GM23338 (cell line): Measurements from ENCODE around the gene RABGAP1L. TPM values are rescaled to one million over a fixed set of nuclear protein-coding genes. Genes with fewer than 3 reads are reported as not detected.

Experiments used
- ATAC-seq: fragments of 200-7000 bp; cut with Tn5 transposase; 3 replicates; pipeline ENCODE4 v1.9.1; 2020
- DNase-seq: peaks from one replicate; pipeline ENCODE4 v3.0.0-alpha.2; 2015; ENCODE audit warnings: low spot score
- H2AFZ ChIP-seq: fragments of 200-600 bp; sonication (generic); 2 replicates; pipeline ENCODE4 v1.8.0; 2016; ENCODE audit warnings: antibody characterized with exemption, mild to moderate bottlenecking, moderate library complexity
- H3F3A ChIP-seq: fragments of 200-600 bp; sonication (generic); replicated peaks from 2 replicates; pipeline ENCODE4 v1.8.0; 2017; ENCODE audit warnings: antibody characterized with exemption, mixed run types, low read depth
- H3K27ac ChIP-seq: fragments of 200-600 bp; sonication (generic); 2 replicates; pipeline ENCODE4 v1.6.1; 2016; ENCODE audit warnings: low read depth
- H3K27me3 ChIP-seq: fragments of 200-600 bp; sonication (generic); 2 replicates; pipeline ENCODE4 v1.8.0; 2016; ENCODE audit warnings: mild to moderate bottlenecking, mixed run types, moderate library complexity; ENCODE audit not compliant: insufficient read depth
- H3K36me3 ChIP-seq: fragments of 200-600 bp; sonication (generic); 2 replicates; pipeline ENCODE4 v1.8.0; 2016; ENCODE audit warnings: mild to moderate bottlenecking; ENCODE audit not compliant: insufficient read depth
- H3K4me1 ChIP-seq: fragments of 200-600 bp; sonication (generic); 2 replicates; pipeline ENCODE4 v1.8.0; 2016; ENCODE audit warnings: mild to moderate bottlenecking, moderate library complexity; ENCODE audit not compliant: insufficient read depth
- H3K4me2 ChIP-seq: fragments of 200-600 bp; sonication (generic); 2 replicates; pipeline ENCODE4 v1.7.1; 2017; ENCODE audit warnings: mixed run types
- H3K4me3 ChIP-seq: fragments of 200-600 bp; sonication (generic); 2 replicates; pipeline ENCODE4 v1.6.1; 2016; ENCODE audit warnings: mixed run types
- H3K79me2 ChIP-seq: fragments of 200-600 bp; sonication (generic); replicated peaks from 2 replicates; pipeline ENCODE4 v1.8.0; 2017; ENCODE audit warnings: mild to moderate bottlenecking; ENCODE audit not compliant: insufficient read depth
- H3K9me2 ChIP-seq: fragments of 200-600 bp; sonication (generic); 2 replicates; pipeline ENCODE4 v1.8.0; 2017; ENCODE audit not compliant: insufficient read depth
- H4K20me1 ChIP-seq: fragments of 200-600 bp; sonication (generic); replicated peaks from 2 replicates; pipeline ENCODE4 v1.8.0; 2017; ENCODE audit warnings: mild to moderate bottlenecking; ENCODE audit not compliant: insufficient read depth
- H3K27ac Mint-ChIP-seq: 2 replicates; pipeline ENCODE4 v1.8.0; 2020; ENCODE audit warnings: inconsistent platforms, mild to moderate bottlenecking, moderate library complexity, mixed read lengths
- H3K27me3 Mint-ChIP-seq: 3 replicates; pipeline ENCODE4 v1.8.0; 2022; ENCODE audit warnings: low read depth, mild to moderate bottlenecking, moderate library complexity, mixed read lengths, inconsistent platforms; ENCODE audit not compliant: insufficient read depth, poor library complexity
- H3K36me3 Mint-ChIP-seq: 3 replicates; pipeline ENCODE4 v1.8.0; 2021; ENCODE audit warnings: low read depth, mild to moderate bottlenecking, inconsistent platforms, moderate library complexity, mixed read lengths
- H3K4me1 Mint-ChIP-seq: 3 replicates; pipeline ENCODE4 v1.8.0; 2020; ENCODE audit warnings: mild to moderate bottlenecking, inconsistent platforms, mixed read lengths
- H3K4me3 Mint-ChIP-seq: 3 replicates; pipeline ENCODE4 v1.8.0; 2021; ENCODE audit warnings: moderate library complexity, mild to moderate bottlenecking, inconsistent platforms, mixed read lengths
- H3K9me3 Mint-ChIP-seq: 3 replicates; pipeline ENCODE4 v1.8.0; 2020; ENCODE audit warnings: moderate library complexity, mild to moderate bottlenecking, inconsistent platforms, mixed read lengths
- EZH2 ChIP-seq: fragments of 200-600 bp; sonication (generic); IDR thresholded peaks from one replicate; pipeline ENCODE4 v1.8.0; 2017; ENCODE audit warnings: antibody characterized with exemption, mild to moderate bottlenecking, low read depth; ENCODE audit not compliant: unreplicated experiment
- STAT1 ChIP-seq: IDR thresholded peaks from one replicate; pipeline ENCODE4 v1.6.1; 2016; ENCODE audit warnings: antibody characterized with exemption; ENCODE audit not compliant: unreplicated experiment
- ZNF114 ChIP-seq: fragments of 250-450 bp; sonication (Bioruptor Pico); IDR thresholded peaks from 2 replicates; pipeline ENCODE4 v1.5.0; 2020; ENCODE audit warnings: mild to moderate bottlenecking, moderate library complexity
- polyA plus RNA-seq: library from polyadenylated mRNA; unstranded; fragments of >200 nt; fragmentation: Nextera tagmentation; extraction: Ambion mirVana; gene quantifications from 2 replicates; pipeline ENCODE4 v1.2.1, GENCODE V29; 2016
- total RNA-seq: library from RNA; depleted of rRNA; stranded (reverse); fragments of >200 nt; shearing (Covaris generic); gene quantifications from 2 replicates; pipeline ENCODE4 v1.2.3, GENCODE V29; 2014
- TF ChIP-seq, protein P1 (sequence below): fragments of 250-450 bp; sonication (Bioruptor Pico); IDR thresholded peaks from 2 replicates; pipeline ENCODE4 v1.5.0; 2020; ENCODE audit warnings: mild to moderate bottlenecking, moderate library complexity

RABGAP1L gene
- total and polyA plus RNA-seq, 2 experiments from 2014 or later, result 83.2 to 136 TPM

GRCh38 chr1:174696026-174696821, 536.9 kb downstream of the RABGAP1L start:
- H4K20me1 ChIP-seq, result no peaks in the 10 kb centered on the region
- H3K4me3 Mint-ChIP-seq, result no peak overlapping the region
- no peaks in the 10 kb centered on the region for H3K9me2 ChIP-seq
- H3K27me3 ChIP-seq, result no peaks in the 10 kb centered on the region
- no peak overlapping the region for H3K4me3 ChIP-seq
- no peak overlapping the region for H3K27ac Mint-ChIP-seq
- H3K4me1 Mint-ChIP-seq, result peaks cover 23% of the 10 kb centered on the region
- H3K27me3 Mint-ChIP-seq, result peaks cover 3% of the 10 kb centered on the region
- no peak overlapping the region for H3K27ac ChIP-seq
- no peaks in the 10 kb centered on the region for H3K36me3 ChIP-seq
- H2AFZ ChIP-seq, result no peak overlapping the region
- DNase-seq (no peak), ATAC-seq (peak; percentile 24; the same call in 1 of the 3 replicates)
- H3K4me2 ChIP-seq, result no peak overlapping the region
- no peaks in the 10 kb centered on the region for H3K79me2 ChIP-seq
- no peaks in the 10 kb centered on the region for H3F3A ChIP-seq
- H3K36me3 Mint-ChIP-seq, result no peaks in the 10 kb centered on the region; the same call in 2 of the 3 replicates
- no peaks in the 10 kb centered on the region for H3K9me3 Mint-ChIP-seq
- peaks cover 23% of the 10 kb centered on the region for H3K4me1 ChIP-seq
- TF ChIP-seq ZNF114 (CRISPR knock-in tag), result no peak
- TF ChIP-seq STAT1, result no peak
- no peak for TF ChIP-seq EZH2

- no peak overlapping the region for H3K27ac ChIP-seq
- H3K9me2 ChIP-seq, result no peaks in the 10 kb centered on the region
- H3K27ac Mint-ChIP-seq, result peak overlapping the region; percentile 2; the same call in 1 of the 2 replicates
- DNase-seq (peak; percentile 12), ATAC-seq (peak; percentile 49; the same call in 2 of the 3 replicates)
- no peaks in the 10 kb centered on the region for H3K79me2 ChIP-seq
- no peaks in the 10 kb centered on the region for H3K36me3 ChIP-seq
- H3K27me3 ChIP-seq, result no peaks in the 10 kb centered on the region
- H3F3A ChIP-seq, result no peaks in the 10 kb centered on the region
- no peaks in the 10 kb centered on the region for H3K9me3 Mint-ChIP-seq
- H2AFZ ChIP-seq, result no peak overlapping the region
- no peak overlapping the region for H3K4me3 Mint-ChIP-seq
- H3K4me1 Mint-ChIP-seq, result peaks cover 14% of the 10 kb centered on the region
- peaks cover 3% of the 10 kb centered on the region for H3K27me3 Mint-ChIP-seq
- no peaks in the 10 kb centered on the region for H3K36me3 Mint-ChIP-seq
- H3K4me1 ChIP-seq, result peaks cover 11% of the 10 kb centered on the region; the same call in 1 of the 2 replicates
- no peak overlapping the region for H3K4me3 ChIP-seq
- H3K4me2 ChIP-seq, result no peak overlapping the region
- TF ChIP-seq, protein P1, sequence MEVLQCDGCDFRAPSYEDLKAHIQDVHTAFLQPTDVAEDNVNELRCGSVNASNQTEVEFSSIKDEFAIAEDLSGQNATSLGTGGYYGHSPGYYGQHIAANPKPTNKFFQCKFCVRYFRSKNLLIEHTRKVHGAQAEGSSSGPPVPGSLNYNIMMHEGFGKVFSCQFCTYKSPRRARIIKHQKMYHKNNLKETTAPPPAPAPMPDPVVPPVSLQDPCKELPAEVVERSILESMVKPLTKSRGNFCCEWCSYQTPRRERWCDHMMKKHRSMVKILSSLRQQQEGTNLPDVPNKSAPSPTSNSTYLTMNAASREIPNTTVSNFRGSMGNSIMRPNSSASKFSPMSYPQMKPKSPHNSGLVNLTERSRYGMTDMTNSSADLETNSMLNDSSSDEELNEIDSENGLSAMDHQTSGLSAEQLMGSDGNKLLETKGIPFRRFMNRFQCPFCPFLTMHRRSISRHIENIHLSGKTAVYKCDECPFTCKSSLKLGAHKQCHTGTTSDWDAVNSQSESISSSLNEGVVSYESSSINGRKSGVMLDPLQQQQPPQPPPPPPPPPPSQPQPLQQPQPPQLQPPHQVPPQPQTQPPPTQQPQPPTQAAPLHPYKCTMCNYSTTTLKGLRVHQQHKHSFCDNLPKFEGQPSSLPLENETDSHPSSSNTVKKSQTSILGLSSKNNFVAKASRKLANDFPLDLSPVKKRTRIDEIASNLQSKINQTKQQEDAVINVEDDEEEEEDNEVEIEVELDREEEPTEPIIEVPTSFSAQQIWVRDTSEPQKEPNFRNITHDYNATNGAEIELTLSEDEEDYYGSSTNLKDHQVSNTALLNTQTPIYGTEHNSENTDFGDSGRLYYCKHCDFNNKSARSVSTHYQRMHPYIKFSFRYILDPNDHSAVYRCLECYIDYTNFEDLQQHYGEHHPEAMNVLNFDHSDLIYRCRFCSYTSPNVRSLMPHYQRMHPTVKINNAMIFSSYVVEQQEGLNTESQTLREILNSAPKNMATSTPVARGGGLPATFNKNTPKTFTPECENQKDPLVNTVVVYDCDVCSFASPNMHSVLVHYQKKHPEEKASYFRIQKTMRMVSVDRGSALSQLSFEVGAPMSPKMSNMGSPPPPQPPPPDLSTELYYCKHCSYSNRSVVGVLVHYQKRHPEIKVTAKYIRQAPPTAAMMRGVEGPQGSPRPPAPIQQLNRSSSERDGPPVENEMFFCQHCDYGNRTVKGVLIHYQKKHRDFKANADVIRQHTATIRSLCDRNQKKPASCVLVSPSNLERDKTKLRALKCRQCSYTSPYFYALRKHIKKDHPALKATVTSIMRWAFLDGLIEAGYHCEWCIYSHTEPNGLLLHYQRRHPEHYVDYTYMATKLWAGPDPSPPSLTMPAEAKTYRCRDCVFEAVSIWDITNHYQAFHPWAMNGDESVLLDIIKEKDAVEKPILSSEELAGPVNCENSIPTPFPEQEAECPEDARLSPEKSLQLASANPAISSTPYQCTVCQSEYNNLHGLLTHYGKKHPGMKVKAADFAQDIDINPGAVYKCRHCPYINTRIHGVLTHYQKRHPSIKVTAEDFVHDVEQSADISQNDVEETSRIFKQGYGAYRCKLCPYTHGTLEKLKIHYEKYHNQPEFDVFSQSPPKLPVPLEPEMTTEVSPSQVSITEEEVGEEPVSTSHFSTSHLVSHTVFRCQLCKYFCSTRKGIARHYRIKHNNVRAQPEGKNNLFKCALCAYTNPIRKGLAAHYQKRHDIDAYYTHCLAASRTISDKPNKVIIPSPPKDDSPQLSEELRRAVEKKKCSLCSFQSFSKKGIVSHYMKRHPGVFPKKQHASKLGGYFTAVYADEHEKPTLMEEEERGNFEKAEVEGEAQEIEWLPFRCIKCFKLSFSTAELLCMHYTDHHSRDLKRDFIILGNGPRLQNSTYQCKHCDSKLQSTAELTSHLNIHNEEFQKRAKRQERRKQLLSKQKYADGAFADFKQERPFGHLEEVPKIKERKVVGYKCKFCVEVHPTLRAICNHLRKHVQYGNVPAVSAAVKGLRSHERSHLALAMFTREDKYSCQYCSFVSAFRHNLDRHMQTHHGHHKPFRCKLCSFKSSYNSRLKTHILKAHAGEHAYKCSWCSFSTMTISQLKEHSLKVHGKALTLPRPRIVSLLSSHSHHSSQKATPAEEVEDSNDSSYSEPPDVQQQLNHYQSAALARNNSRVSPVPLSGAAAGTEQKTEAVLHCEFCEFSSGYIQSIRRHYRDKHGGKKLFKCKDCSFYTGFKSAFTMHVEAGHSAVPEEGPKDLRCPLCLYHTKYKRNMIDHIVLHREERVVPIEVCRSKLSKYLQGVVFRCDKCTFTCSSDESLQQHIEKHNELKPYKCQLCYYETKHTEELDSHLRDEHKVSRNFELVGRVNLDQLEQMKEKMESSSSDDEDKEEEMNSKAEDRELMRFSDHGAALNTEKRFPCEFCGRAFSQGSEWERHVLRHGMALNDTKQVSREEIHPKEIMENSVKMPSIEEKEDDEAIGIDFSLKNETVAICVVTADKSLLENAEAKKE, result peak; percentile 62; the same call in 1 of the 2 replicates
- TF ChIP-seq STAT1, result no peak
- H4K20me1 ChIP-seq, result no peaks in the 10 kb centered on the region
Measured at GRCh38 chr1:174700314-174700713, 541.0 kb downstream of the RABGAP1L start.
